ENCODE data around the gene CAPSL. TPM values are rescaled to one million over a fixed set of nuclear protein-coding genes. Genes with fewer than 3 reads are reported as not detected.
"Not testable (repeated sequence)": the region's sequence is repeated elsewhere in the genome, so short reads cannot be mapped to it uniquely, and the experiment has no call there.

The CAPSL gene
- total and polyA plus RNA-seq, 3 donors from 2014 or later = 3.5 to 28.5 (median 4.5) TPM

- no peak for DNase-seq
- no peaks in the 10 kb centered on the region for H3K4me1 ChIP-seq
- H3K9me3 ChIP-seq = no peaks in the 10 kb centered on the region
- intact Hi-C loops (cut with DNase I; ENCODE audit: low total_unique reads) = no loop called here
- no peak for TF ChIP-seq CTCF (IDR thresholded peaks at IDR 0.05)
- TF ChIP-seq POLR2A (IDR thresholded peaks at IDR 0.05) = no peak
- H3K36me3 ChIP-seq (ENCODE audit: low read depth, missing control alignments) = no peaks in the 10 kb centered on the region
- WGBS, 2 donors = 82 to 83% methylated on average over 7 of the region's 7 CpGs
- H3K27ac ChIP-seq = no peak overlapping the region
- no peak overlapping the region for H3K4me3 ChIP-seq
- H3K27me3 ChIP-seq = no peaks in the 10 kb centered on the region
Observed at GRCh38 chr5:35898952-35899660, 39.3 kb downstream of the CAPSL start.

- 69 to 79% methylated on average over 5 of the region's 5 CpGs for WGBS, 2 donors
- Histone ChIP-seq H3K36me3 (ENCODE audit: low read depth, missing control alignments) (no peaks in the 10 kb centered on the region), H3K4me3 (no peak overlapping the region), H3K27me3 (no peaks in the 10 kb centered on the region), H3K9me3 (no peaks in the 10 kb centered on the region), H3K27ac (no peak overlapping the region), H3K4me1 (no peaks in the 10 kb centered on the region)
- no peak for TF ChIP-seq CTCF (IDR thresholded peaks at IDR 0.05)
- no peak for TF ChIP-seq POLR2A (IDR thresholded peaks at IDR 0.05)
- DNase-seq = no peak
- intact Hi-C loops (cut with DNase I; ENCODE audit: low total_unique reads) = no loop called here
Observed at GRCh38 chr5:35894131-35894530, 44.3 kb downstream of the CAPSL start.

- H3K4me1 ChIP-seq; intact Hi-C loops (cut with DNase I; ENCODE audit: low total_unique reads); H3K36me3 ChIP-seq (ENCODE audit: low read depth, missing control alignments); H3K27me3 ChIP-seq; H3K27ac ChIP-seq; H3K9me3 ChIP-seq; DNase-seq: not testable (repeated sequence)
- H3K4me3 ChIP-seq = peak overlapping the region; percentile 15 to 26
- WGBS, 2 donors = 83% methylated on average over 23 of the region's 23 CpGs; no CpG with 5 or more reads in 1 of the 2 donors
Observed at GRCh38 chr5:35892799-35893198, 45.6 kb downstream of the CAPSL start.

- no peaks in the 10 kb centered on the region for H3K4me1 ChIP-seq
- WGBS, 2 donors = 57 to 70% methylated on average over 5 of the region's 5 CpGs
- no peaks in the 10 kb centered on the region for H3K36me3 ChIP-seq (ENCODE audit: low read depth, missing control alignments)
- no peak overlapping the region for H3K27ac ChIP-seq
- no peak overlapping the region for H3K4me3 ChIP-seq
- intact Hi-C loops (cut with DNase I; ENCODE audit: low total_unique reads) = no loop called here
- DNase-seq = no peak
- H3K27me3 ChIP-seq = no peaks in the 10 kb centered on the region
- no peaks in the 10 kb centered on the region for H3K9me3 ChIP-seq
- no peak for TF ChIP-seq CTCF (IDR thresholded peaks at IDR 0.05)
- no peak for TF ChIP-seq POLR2A (IDR thresholded peaks at IDR 0.05)
Observed at GRCh38 chr5:35890021-35891020, 48.1 kb downstream of the CAPSL start.

All from testis (tissue), 3 donors.